ENCODE data around the gene BCKDK.

The BCKDK gene

DNA sequence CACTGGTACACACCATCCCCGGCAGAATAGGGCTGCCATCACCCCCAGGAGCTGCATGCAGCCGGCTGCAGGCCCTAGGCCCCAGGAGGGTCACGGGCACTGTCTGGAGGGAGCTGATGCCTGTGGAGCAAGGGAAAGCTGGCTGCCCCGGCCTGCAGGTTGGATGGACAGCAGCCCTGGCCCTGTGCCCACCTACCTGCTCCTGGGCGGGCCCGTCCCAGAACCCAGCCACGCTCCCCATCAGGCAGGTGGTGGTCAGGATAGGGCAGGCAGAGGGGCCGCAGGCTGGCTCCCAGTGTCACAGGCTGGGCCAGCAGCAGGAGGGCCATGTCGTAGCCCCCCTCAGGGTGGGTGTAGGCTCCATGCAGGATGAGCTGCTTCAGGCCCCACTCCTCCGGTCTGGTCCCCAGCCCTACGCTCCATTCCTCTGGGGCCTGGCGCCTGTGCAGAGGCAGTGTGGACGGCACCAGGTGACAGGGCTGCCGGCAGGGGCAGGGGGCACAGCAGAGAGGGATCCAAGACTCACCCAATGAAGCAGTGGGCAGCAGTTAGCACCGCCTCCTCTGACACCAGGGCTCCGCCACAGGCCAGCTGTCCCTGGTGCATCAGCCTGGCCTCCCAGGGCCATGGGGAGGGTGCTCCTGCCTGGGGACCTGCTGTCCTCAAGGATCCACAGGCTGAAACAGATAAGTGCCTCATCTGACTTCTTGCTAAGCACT is 23.4 kb upstream of the BCKDK start:
- TF ChIP-seq, protein P1, sequence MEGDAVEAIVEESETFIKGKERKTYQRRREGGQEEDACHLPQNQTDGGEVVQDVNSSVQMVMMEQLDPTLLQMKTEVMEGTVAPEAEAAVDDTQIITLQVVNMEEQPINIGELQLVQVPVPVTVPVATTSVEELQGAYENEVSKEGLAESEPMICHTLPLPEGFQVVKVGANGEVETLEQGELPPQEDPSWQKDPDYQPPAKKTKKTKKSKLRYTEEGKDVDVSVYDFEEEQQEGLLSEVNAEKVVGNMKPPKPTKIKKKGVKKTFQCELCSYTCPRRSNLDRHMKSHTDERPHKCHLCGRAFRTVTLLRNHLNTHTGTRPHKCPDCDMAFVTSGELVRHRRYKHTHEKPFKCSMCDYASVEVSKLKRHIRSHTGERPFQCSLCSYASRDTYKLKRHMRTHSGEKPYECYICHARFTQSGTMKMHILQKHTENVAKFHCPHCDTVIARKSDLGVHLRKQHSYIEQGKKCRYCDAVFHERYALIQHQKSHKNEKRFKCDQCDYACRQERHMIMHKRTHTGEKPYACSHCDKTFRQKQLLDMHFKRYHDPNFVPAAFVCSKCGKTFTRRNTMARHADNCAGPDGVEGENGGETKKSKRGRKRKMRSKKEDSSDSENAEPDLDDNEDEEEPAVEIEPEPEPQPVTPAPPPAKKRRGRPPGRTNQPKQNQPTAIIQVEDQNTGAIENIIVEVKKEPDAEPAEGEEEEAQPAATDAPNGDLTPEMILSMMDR (IDR thresholded peaks at IDR 0.05; ENCODE audit: low read depth, low read length): no peak
- DNase-seq (ENCODE audit: low read depth in 2 of 2): no peak
- no peak overlapping the region for H3K4me3 ChIP-seq (replicated peaks in 1 of 2; ENCODE audit: low read depth in 2 of 2, low read length in 2 of 2)

DNA sequence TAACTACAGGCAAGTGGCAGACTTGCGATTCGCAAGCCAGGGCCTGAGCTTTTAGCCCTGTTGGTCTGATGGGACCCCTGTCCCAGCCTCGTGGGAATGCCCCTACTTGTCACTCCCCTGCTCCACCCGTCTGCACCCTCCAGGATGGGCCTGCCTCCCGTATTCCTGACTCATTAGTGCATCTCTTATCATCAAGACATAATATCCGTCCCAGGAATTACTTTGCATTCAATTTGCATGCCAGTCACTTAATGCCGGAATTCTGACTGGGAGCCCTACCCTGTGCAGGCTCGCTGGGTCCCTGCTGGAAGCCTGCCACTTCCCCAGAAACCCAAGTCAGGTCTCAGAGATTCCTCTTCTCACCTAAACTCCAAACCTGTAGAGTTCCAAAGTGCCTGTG is 22.8 kb upstream of the BCKDK start:
- H3K4me3 ChIP-seq (replicated peaks in 1 of 2; ENCODE audit: low read depth in 2 of 2, low read length in 2 of 2): no peak overlapping the region
- no peak for DNase-seq (ENCODE audit: low read depth in 2 of 2)
- TF ChIP-seq, protein P1 (IDR thresholded peaks at IDR 0.05; ENCODE audit: low read depth, low read length): no peak

DNA sequence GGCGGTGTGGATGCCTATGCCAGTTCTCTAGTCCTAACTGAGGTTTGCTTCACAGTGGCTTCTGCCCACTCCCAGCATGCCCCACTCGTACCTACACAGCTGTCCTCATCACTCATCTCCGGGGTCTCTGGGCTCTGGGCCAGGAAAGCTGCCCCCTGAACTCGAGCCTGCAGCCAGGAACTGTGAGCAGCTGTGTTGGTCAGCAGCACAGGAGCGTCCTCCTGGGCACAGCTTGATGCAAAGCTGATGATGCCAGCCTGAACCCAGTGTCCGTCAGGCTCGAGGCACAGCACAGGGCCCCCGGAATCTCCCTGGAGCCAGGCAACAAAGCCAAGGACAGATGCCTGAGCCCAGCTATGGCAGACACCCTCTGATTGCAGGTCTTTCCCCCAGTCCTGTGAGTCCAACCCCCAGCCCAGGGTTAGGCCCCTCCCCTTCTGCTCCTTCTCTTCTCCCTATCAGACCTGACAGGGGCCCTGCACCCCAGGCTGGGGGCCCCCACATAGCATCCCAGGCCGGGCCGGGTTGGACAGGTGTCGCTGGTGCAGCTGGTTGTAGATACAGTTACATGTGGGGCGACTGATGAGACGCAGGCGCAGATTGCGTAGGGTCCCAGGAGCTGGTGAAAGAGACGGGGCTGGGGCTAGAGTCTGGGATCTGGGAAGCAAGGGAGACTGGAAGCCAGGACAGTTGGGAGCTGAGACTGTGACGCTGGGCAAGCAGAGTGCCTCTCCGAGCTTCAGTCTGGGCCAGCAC is 22.1 kb upstream of the BCKDK start:
- no peak for DNase-seq (ENCODE audit: low read depth in 2 of 2)
- TF ChIP-seq, protein P1 (IDR thresholded peaks at IDR 0.05; ENCODE audit: low read depth, low read length): no peak
- no peak overlapping the region for H3K4me3 ChIP-seq (replicated peaks in 1 of 2; ENCODE audit: low read depth in 2 of 2, low read length in 2 of 2)

DNA sequence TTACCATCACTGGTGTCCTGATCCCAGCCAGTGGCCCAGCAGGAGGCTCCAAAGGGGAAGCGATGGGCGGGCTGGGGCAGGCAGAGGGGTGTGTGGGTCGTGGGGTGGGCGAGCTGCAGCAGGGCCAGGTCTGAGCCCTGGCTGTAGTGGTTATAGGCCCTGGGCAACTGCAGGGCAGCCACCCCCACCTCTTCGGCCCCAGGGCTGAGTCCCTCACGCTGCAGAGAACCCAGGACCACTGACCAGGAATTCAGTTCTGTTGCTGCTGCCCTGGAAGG is 21.6 kb upstream of the BCKDK start:
- no peak overlapping the region for H3K4me3 ChIP-seq (replicated peaks in 1 of 2; ENCODE audit: low read depth in 2 of 2, low read length in 2 of 2)
- TF ChIP-seq, protein P1 (IDR thresholded peaks at IDR 0.05; ENCODE audit: low read depth, low read length): no peak
- no peak for DNase-seq (ENCODE audit: low read depth in 2 of 2)

GRCh38 chr16:31087481-31087880 is 20.7 kb upstream of the BCKDK start:
- TF ChIP-seq, protein P1 (IDR thresholded peaks at IDR 0.05; ENCODE audit: low read depth, low read length): no peak
- no peak for DNase-seq (ENCODE audit: low read depth in 2 of 2)
- H3K4me3 ChIP-seq (replicated peaks in 1 of 2; ENCODE audit: low read depth in 2 of 2, low read length in 2 of 2): no peak overlapping the region

DNA sequence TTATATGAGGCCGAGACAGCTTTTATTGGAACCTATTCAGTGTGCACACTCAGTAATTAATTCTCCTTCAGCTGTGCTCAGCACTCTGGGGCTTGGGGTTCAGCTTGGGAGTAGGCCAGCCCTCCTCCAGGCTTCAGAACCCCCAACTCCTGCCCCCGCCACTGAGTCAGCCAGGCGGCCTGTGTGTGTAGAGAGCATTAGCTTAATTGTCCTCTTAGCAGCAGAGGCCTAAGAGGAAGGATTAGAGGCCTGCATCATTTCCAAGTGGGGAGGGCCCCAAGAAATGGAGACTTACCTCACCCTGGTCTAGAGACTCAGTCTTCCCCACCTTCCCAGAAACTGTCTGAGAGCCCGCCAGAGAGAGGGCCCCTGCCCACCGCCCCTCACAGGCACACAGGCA is 20.2 kb upstream of the BCKDK start:
- no peak for DNase-seq (ENCODE audit: low read depth in 2 of 2)
- TF ChIP-seq, protein P1 (IDR thresholded peaks at IDR 0.05; ENCODE audit: low read depth, low read length): no peak
- no peak overlapping the region for H3K4me3 ChIP-seq (replicated peaks in 1 of 2; ENCODE audit: low read depth in 2 of 2, low read length in 2 of 2)

Data from cardiac fibroblast (primary cell).